Bronchial epithelial cell (primary cell): ENCODE data around the gene SLC46A2. TPM values are rescaled to one million over a fixed set of nuclear protein-coding genes. Genes with fewer than 3 reads are reported as not detected.

Experiments
- DNase-seq: peaks from one replicate; pipeline ENCODE4 v3.0.0-alpha.2; 2010; ENCODE audit warnings: low read depth
- FAIRE-seq: peaks from 2 replicates; lab custom pipeline; 2011; peaks lifted over from hg19 to GRCh38; lab: Jason Lieb, UNC
- H3K27me3 ChIP-seq: 2 replicates; pipeline ENCODE4 v1.5.1; 2011; ENCODE audit warnings: low read length; ENCODE audit not compliant: control insufficient read depth, insufficient read depth
- H3K36me3 ChIP-seq: 2 replicates; pipeline ENCODE4 v1.5.1; 2011; ENCODE audit warnings: low read length; ENCODE audit not compliant: control insufficient read depth, insufficient read depth
- H3K4me3 ChIP-seq: 2 replicates; pipeline ENCODE4 v1.5.1; 2011; ENCODE audit warnings: mild to moderate bottlenecking, low read depth, low read length, control low read depth
- total RNA-seq: library from RNA; depleted of rRNA; stranded (reverse); fragments of >200 nt; gene quantifications from 2 replicates; pipeline ENCODE4 v1.2.1, GENCODE V29; 2014
- TF ChIP-seq, protein P1 (sequence below): IDR thresholded peaks from 2 replicates; pipeline ENCODE4 v1.5.1; 2011; ENCODE audit warnings: mild to moderate bottlenecking, moderate library complexity, low read length, control low read depth, inconsistent platforms; ENCODE audit not compliant: insufficient read depth, severe bottlenecking

SLC46A2 gene
- total RNA-seq, 1 donor from 2014 or later, result not detected

GRCh38 chr9:112894041-112894440, 3.4 kb upstream of the SLC46A2 start:
- FAIRE-seq, result no peak
- H3K36me3 ChIP-seq, result no peaks in the 10 kb centered on the region
- peak; percentile 85 for DNase-seq
- TF ChIP-seq, protein P1, sequence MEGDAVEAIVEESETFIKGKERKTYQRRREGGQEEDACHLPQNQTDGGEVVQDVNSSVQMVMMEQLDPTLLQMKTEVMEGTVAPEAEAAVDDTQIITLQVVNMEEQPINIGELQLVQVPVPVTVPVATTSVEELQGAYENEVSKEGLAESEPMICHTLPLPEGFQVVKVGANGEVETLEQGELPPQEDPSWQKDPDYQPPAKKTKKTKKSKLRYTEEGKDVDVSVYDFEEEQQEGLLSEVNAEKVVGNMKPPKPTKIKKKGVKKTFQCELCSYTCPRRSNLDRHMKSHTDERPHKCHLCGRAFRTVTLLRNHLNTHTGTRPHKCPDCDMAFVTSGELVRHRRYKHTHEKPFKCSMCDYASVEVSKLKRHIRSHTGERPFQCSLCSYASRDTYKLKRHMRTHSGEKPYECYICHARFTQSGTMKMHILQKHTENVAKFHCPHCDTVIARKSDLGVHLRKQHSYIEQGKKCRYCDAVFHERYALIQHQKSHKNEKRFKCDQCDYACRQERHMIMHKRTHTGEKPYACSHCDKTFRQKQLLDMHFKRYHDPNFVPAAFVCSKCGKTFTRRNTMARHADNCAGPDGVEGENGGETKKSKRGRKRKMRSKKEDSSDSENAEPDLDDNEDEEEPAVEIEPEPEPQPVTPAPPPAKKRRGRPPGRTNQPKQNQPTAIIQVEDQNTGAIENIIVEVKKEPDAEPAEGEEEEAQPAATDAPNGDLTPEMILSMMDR, result no peak
- peaks cover 5% of the 10 kb centered on the region for H3K27me3 ChIP-seq
- no peak overlapping the region for H3K4me3 ChIP-seq

DNA sequence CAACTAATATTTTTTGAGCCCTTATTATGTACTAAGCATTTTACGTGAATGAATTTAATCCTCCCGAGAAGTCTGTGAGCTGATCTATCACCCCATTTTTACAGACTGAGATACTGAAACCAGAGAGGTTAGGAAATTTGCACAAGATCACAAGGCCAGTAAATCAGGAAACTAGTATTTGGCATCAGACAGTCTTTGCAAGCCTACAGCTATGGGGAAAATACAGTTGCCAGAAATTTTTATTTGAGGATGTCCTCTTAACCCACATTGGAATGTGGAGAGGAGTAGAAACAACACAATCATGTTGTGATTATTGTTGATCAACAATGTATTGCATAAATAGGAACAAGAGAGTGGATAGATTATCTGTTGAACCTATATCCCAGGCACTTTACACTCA, 2.3 kb upstream of the SLC46A2 start:
- H3K4me3 ChIP-seq, result no peak overlapping the region
- H3K27me3 ChIP-seq, result peaks cover 5% of the 10 kb centered on the region
- no peaks in the 10 kb centered on the region for H3K36me3 ChIP-seq
- DNase-seq, result no peak
- no peak for FAIRE-seq
- TF ChIP-seq, protein P1, result no peak

DNA sequence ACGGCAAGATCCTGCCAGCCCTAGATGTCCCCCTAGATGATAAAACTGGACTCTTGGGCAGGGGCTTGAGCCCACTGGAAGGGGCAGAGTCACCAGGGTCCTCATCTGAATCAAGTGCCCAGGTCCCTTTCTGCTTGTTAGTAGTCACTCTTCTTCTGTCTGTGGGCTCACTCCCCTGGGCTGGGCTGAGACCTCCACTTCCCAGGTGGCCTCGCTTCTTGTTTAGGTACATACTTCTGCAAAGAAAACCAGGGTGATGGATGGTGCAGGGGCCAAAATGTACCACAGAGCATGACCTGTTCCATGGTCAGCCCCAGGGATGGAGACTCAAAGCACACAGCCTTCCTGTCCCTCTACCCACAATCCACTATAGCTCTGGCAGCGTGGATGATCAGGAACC, 845 bp upstream of the SLC46A2 start:
- DNase-seq (no peak), FAIRE-seq (no peak)
- peaks cover 5% of the 10 kb centered on the region for H3K27me3 ChIP-seq
- H3K36me3 ChIP-seq, result no peaks in the 10 kb centered on the region
- no peak overlapping the region for H3K4me3 ChIP-seq
- TF ChIP-seq, protein P1, result no peak

GRCh38 chr9:112887381-112887780, 3.3 kb downstream of the SLC46A2 start:
- Histone ChIP-seq H3K36me3 (no peaks in the 10 kb centered on the region), H3K4me3 (no peak overlapping the region), H3K27me3 (peaks cover 5% of the 10 kb centered on the region)
- TF ChIP-seq, protein P1, result no peak
- FAIRE-seq (no peak), DNase-seq (no peak)

DNA sequence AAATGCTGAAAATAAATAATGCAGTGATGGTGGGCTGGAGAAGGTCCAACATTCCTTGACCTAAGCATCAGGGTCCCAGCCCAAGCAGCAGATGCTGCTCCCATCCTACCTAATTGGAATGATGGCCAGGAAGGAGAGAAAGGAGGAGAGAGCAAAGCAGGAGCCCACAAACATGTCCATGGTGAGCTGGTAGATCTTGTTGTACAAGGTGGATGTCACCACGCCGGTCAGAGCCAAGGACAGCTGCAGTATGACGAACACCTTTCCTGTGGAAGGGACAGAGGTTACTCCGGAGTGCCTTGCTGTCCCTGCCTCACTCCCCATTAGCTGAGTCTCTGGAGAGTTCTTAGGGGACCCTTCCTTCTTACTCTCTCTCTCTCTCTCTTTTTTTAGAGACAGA, 4.3 kb downstream of the SLC46A2 start:
- DNase-seq (no peak), FAIRE-seq (peak; percentile 68)
- no peaks in the 10 kb centered on the region for H3K36me3 ChIP-seq
- H3K27me3 ChIP-seq, result peaks cover 5% of the 10 kb centered on the region
- TF ChIP-seq, protein P1, result no peak
- no peak overlapping the region for H3K4me3 ChIP-seq

DNA sequence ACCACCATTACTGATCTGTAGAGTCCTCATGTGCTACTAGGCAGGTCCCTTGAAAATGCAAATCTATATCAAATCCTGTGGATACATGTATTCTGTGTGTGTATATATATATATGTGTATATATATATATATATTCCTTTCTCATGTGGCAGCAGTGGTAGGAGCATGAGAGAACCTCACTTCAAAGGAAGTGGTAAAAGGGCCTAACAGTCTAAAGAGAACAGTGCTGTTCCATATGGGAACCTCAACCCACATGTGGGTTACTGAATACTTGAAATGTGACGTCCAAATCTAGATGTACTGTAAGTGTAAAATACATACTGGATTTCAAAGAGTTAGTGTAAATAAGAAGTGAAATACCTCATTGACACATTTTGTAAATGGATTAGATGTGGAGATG, 5.4 kb downstream of the SLC46A2 start:
- peaks cover 3% of the 10 kb centered on the region for H3K27me3 ChIP-seq
- no peak for FAIRE-seq

More for the DNA sequence above, 5.4 kb downstream of the SLC46A2 start:
- Histone ChIP-seq H3K4me3 (no peak overlapping the region), H3K36me3 (no peaks in the 10 kb centered on the region)
- TF ChIP-seq, protein P1, result no peak
- no peak for DNase-seq
